ENCODE results near the gene GCH1. TPM values are rescaled to one million over a fixed set of nuclear protein-coding genes. Genes with fewer than 3 reads are reported as not detected.

The GCH1 gene
- total RNA-seq, 1 experiment from 2014 or later, result 9.2 TPM

GRCh38 chr14:54942913-54943312 is 40.3 kb upstream of the GCH1 start:
- peak overlapping the region; percentile 5 for H3K27ac Mint-ChIP-seq
- ATAC-seq, result no peak; the same call in 1 of the 2 replicates

More at GRCh38 chr14:54942913-54943312, 40.3 kb upstream of the GCH1 start:
- POLR2A ChIA-PET, result no interaction called here
- Mint-ChIP-seq H3K27me3 (ENCODE audit: low read depth) (no peaks in the 10 kb centered on the region), H3K9me3 (no peaks in the 10 kb centered on the region), H3K4me3 (no peak overlapping the region), H3K4me1 (peaks cover 17% of the 10 kb centered on the region), H3K36me3 (peaks cover 40% of the 10 kb centered on the region)
- CTCF ChIA-PET, result no interaction called here
- no peak for DNase-seq (ENCODE audit: low spot score)
- TF ChIP-seq KAT7 (CRISPR knock-in tag; IDR thresholded peaks at IDR 0.05; ENCODE audit: borderline replicate concordance), result no peak
- no peak for TF ChIP-seq ELF4 (CRISPR knock-in tag; IDR thresholded peaks at IDR 0.05; ENCODE audit: low read depth)
- TF ChIP-seq FOXP4 (CRISPR knock-in tag; IDR thresholded peaks at IDR 0.05), result no peak
- TF ChIP-seq NR1H2 (CRISPR knock-in tag; IDR thresholded peaks at IDR 0.05), result no peak
- TF ChIP-seq ZNF138 (CRISPR knock-in tag; conservative IDR thresholded peaks at IDR 0.05), result no peak
- no peak for TF ChIP-seq ZNF512 (CRISPR knock-in tag; IDR thresholded peaks at IDR 0.05; ENCODE audit: borderline replicate concordance)
- TF ChIP-seq TCF7 (CRISPR knock-in tag; IDR thresholded peaks at IDR 0.05; ENCODE audit: low read depth), result no peak
- TF ChIP-seq SMAD3 (CRISPR knock-in tag; IDR thresholded peaks at IDR 0.05; ENCODE audit: borderline replicate concordance), result no peak
- no peak for TF ChIP-seq ZSCAN18 (CRISPR knock-in tag; IDR thresholded peaks at IDR 0.05)
- no peak for TF ChIP-seq GRHL2 (CRISPR knock-in tag; IDR thresholded peaks at IDR 0.05; ENCODE audit: insufficient replicate concordance, severe bottlenecking)
- TF ChIP-seq ZNF219 (CRISPR knock-in tag; IDR thresholded peaks at IDR 0.05; ENCODE audit: borderline replicate concordance), result no peak
- TF ChIP-seq, protein P1, sequence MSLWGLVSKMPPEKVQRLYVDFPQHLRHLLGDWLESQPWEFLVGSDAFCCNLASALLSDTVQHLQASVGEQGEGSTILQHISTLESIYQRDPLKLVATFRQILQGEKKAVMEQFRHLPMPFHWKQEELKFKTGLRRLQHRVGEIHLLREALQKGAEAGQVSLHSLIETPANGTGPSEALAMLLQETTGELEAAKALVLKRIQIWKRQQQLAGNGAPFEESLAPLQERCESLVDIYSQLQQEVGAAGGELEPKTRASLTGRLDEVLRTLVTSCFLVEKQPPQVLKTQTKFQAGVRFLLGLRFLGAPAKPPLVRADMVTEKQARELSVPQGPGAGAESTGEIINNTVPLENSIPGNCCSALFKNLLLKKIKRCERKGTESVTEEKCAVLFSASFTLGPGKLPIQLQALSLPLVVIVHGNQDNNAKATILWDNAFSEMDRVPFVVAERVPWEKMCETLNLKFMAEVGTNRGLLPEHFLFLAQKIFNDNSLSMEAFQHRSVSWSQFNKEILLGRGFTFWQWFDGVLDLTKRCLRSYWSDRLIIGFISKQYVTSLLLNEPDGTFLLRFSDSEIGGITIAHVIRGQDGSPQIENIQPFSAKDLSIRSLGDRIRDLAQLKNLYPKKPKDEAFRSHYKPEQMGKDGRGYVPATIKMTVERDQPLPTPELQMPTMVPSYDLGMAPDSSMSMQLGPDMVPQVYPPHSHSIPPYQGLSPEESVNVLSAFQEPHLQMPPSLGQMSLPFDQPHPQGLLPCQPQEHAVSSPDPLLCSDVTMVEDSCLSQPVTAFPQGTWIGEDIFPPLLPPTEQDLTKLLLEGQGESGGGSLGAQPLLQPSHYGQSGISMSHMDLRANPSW (CRISPR knock-in tag; conservative IDR thresholded peaks at IDR 0.05; ENCODE audit: low read depth), result no peak
- no peak for TF ChIP-seq ETV6 (CRISPR knock-in tag; IDR thresholded peaks at IDR 0.05)
- no peak for TF ChIP-seq E2F5 (CRISPR knock-in tag; IDR thresholded peaks at IDR 0.05)
- TF ChIP-seq, protein P2, sequence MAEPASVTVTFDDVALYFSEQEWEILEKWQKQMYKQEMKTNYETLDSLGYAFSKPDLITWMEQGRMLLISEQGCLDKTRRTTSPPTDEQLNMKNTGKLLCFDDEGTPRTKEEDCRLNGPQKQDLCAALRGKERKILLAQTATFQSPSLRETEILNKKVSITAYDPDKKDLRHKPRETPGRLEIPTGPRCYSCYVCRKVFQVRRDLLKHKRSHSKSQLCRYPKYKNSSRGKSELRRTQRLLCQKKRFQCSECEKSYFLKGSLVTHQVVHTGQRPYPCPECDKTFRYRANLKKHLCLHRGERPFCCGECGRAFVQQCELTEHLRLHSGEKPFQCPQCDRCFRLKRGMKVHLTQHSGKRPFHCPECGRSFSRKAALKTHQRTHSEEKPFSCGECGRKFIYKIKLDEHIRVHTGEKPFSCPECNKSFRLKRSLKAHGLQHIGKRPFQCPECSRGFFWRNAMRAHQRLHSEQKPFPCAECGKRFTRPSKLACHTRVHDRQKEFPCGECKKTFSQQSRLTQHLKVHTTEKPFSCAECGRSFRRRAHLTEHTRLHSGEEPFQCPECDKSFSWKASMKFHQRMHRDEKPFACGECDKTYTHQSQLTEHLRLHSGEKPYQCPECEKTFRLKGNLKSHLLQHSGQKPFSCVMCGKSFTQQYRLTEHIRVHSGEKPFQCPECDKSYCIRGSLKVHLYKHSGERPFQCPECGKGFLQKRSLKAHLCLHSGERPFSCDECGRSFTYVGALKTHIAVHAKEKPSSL (CRISPR knock-in tag; conservative IDR thresholded peaks at IDR 0.05), result no peak
- TF ChIP-seq, protein P3, sequence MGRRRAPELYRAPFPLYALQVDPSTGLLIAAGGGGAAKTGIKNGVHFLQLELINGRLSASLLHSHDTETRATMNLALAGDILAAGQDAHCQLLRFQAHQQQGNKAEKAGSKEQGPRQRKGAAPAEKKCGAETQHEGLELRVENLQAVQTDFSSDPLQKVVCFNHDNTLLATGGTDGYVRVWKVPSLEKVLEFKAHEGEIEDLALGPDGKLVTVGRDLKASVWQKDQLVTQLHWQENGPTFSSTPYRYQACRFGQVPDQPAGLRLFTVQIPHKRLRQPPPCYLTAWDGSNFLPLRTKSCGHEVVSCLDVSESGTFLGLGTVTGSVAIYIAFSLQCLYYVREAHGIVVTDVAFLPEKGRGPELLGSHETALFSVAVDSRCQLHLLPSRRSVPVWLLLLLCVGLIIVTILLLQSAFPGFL (CRISPR knock-in tag; IDR thresholded peaks at IDR 0.05; ENCODE audit: borderline replicate concordance), result no peak
- no peak for TF ChIP-seq FOXP1 (CRISPR knock-in tag; IDR thresholded peaks at IDR 0.05; ENCODE audit: borderline replicate concordance)
- TF ChIP-seq, protein P4, sequence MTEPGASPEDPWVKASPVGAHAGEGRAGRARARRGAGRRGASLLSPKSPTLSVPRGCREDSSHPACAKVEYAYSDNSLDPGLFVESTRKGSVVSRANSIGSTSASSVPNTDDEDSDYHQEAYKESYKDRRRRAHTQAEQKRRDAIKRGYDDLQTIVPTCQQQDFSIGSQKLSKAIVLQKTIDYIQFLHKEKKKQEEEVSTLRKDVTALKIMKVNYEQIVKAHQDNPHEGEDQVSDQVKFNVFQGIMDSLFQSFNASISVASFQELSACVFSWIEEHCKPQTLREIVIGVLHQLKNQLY (CRISPR knock-in tag; IDR thresholded peaks at IDR 0.05), result no peak
